Measurements from ENCODE around the gene SYCP2.

DNA sequence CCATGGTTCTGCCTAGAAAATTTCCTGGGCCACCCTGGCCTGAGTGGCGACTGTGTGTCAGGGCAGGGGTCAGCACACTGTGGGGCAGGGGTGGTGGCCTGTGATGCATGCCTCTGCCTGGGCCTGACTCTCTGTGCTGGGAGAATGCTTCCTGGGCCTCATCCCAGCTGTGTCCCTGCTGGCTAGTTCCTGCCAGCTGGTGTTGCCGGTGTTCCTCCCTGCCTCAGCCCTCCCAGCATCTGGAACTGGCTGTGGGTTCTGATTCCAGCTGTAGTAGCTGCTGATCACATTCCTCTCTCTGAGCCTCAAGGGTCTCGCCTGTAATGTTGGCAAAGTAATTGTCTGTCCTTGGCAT is 101.5 kb downstream of the SYCP2 start:
- TF ChIP-seq, protein P1, sequence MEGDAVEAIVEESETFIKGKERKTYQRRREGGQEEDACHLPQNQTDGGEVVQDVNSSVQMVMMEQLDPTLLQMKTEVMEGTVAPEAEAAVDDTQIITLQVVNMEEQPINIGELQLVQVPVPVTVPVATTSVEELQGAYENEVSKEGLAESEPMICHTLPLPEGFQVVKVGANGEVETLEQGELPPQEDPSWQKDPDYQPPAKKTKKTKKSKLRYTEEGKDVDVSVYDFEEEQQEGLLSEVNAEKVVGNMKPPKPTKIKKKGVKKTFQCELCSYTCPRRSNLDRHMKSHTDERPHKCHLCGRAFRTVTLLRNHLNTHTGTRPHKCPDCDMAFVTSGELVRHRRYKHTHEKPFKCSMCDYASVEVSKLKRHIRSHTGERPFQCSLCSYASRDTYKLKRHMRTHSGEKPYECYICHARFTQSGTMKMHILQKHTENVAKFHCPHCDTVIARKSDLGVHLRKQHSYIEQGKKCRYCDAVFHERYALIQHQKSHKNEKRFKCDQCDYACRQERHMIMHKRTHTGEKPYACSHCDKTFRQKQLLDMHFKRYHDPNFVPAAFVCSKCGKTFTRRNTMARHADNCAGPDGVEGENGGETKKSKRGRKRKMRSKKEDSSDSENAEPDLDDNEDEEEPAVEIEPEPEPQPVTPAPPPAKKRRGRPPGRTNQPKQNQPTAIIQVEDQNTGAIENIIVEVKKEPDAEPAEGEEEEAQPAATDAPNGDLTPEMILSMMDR (IDR thresholded peaks at IDR 0.05), result no peak
- TF ChIP-seq POLR2A (IDR thresholded peaks at IDR 0.05), result no peak

Measured in ovary (tissue), 3 donors.